Adrenal gland (tissue), 5 donors: ENCODE data around the gene RTF2.

Source experiments
- POLR2A ChIP-seq, 2 donors: fragments of 450-650 bp; IDR thresholded peaks; one replicate each; pipeline ENCODE4 v1.6.1; 2017; ENCODE audit warnings: antibody characterized with exemption in 2 of 2, mild to moderate bottlenecking in 2 of 2, moderate library complexity in 1 of 2
- TF ChIP-seq, protein P1 (sequence below), 6 experiments: fragments of 450-650 bp in 4 of 6; fragments of 200-600 bp in 2 of 6; sonication (generic) in 1 of 6; IDR thresholded peaks; 1 replicate in 5 of 6; 2 replicates in 1 of 6; pipeline versions ENCODE4 v1.5.1 to v1.8.0; 2016 to 2021; ENCODE audit warnings: antibody characterized with exemption in 6 of 6, mild to moderate bottlenecking in 2 of 6, moderate library complexity in 1 of 6
- donor health status: DM: no; HTN: no; CAD: no.

GRCh38 chr20:56518721-56519398, 50.4 kb downstream of the RTF2 start:
- TF ChIP-seq, protein P1, sequence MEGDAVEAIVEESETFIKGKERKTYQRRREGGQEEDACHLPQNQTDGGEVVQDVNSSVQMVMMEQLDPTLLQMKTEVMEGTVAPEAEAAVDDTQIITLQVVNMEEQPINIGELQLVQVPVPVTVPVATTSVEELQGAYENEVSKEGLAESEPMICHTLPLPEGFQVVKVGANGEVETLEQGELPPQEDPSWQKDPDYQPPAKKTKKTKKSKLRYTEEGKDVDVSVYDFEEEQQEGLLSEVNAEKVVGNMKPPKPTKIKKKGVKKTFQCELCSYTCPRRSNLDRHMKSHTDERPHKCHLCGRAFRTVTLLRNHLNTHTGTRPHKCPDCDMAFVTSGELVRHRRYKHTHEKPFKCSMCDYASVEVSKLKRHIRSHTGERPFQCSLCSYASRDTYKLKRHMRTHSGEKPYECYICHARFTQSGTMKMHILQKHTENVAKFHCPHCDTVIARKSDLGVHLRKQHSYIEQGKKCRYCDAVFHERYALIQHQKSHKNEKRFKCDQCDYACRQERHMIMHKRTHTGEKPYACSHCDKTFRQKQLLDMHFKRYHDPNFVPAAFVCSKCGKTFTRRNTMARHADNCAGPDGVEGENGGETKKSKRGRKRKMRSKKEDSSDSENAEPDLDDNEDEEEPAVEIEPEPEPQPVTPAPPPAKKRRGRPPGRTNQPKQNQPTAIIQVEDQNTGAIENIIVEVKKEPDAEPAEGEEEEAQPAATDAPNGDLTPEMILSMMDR (IDR thresholded peaks at IDR 0.05), result no peak
- no peak for TF ChIP-seq POLR2A (IDR thresholded peaks at IDR 0.05)
